Measurements from ENCODE around the gene RBL1. TPM values are rescaled to one million over a fixed set of nuclear protein-coding genes. Genes with fewer than 3 reads are reported as not detected.

The RBL1 gene
- total and polyA plus RNA-seq, 4 donors, result 1.4 to 9.5 (median 5.4) TPM

- Histone ChIP-seq H3K9ac (ENCODE audit: insufficient read depth in 1 of 2, low read length in 2 of 2) (no peak overlapping the region), H3K27ac (ENCODE audit: low read depth in 1 of 2, low read length in 1 of 2) (no peak overlapping the region), H3K4me1 (ENCODE audit: control insufficient read depth in 5 of 5, insufficient read depth in 5 of 5, low read length in 5 of 5) (peaks cover 0 to 10% (median 0%) of the 10 kb centered on the region in 5 donors), H3K36me3 (ENCODE audit: control insufficient read depth in 4 of 4, insufficient read depth in 4 of 4, low read length in 4 of 4) (no peaks in the 10 kb centered on the region), H3K9me3 (ENCODE audit: control insufficient read depth in 4 of 4, insufficient read depth in 3 of 4, low read length in 3 of 4) (peaks cover 0 to 2% (median 0%) of the 10 kb centered on the region in 4 donors), H3K27me3 (ENCODE audit: control insufficient read depth in 3 of 3, insufficient read depth in 3 of 3, low read length in 2 of 3) (no peaks in the 10 kb centered on the region), H3K4me3 (no peak overlapping the region)
- no peak for DNase-seq
- ATAC-seq (ENCODE audit: insufficient read depth, low FRiP score), result no peak
- no peak for TF ChIP-seq CTCF (IDR thresholded peaks at IDR 0.05; ENCODE audit: control extremely low read depth, extremely low read depth)
- WGBS, 2 donors, result 64 to 86% methylated on average over 4 of the region's 4 CpGs
These were observed 136.6 kb downstream of the RBL1 start for GRCh38 chr20:36959242-36959641.

GRCh38 chr20:36957875-36958667, 137.7 kb downstream of the RBL1 start:
- no peaks in the 10 kb centered on the region for H3K27me3 ChIP-seq (ENCODE audit: control insufficient read depth in 3 of 3, insufficient read depth in 3 of 3, low read length in 2 of 3)
- H3K9me3 ChIP-seq (ENCODE audit: control insufficient read depth in 4 of 4, insufficient read depth in 3 of 4, low read length in 3 of 4), result peaks cover 0 to 2% (median 0%) of the 10 kb centered on the region in 4 donors
- ATAC-seq (ENCODE audit: insufficient read depth, low FRiP score), result no peak
- H3K4me3 ChIP-seq, result no peak overlapping the region
- H3K4me1 ChIP-seq (ENCODE audit: control insufficient read depth in 5 of 5, insufficient read depth in 5 of 5, low read length in 5 of 5), result peaks cover 0 to 10% (median 0%) of the 10 kb centered on the region in 5 donors
- DNase-seq, result no peak
- TF ChIP-seq CTCF (IDR thresholded peaks at IDR 0.05; ENCODE audit: control extremely low read depth, extremely low read depth), result no peak
- H3K9ac ChIP-seq (ENCODE audit: insufficient read depth in 1 of 2, low read length in 2 of 2), result no peak overlapping the region
- 76 to 81% methylated on average over 10 of the region's 10 CpGs for WGBS, 2 donors
- H3K36me3 ChIP-seq (ENCODE audit: control insufficient read depth in 4 of 4, insufficient read depth in 4 of 4, low read length in 4 of 4), result no peaks in the 10 kb centered on the region
- H3K27ac ChIP-seq (ENCODE audit: low read depth in 1 of 2, low read length in 1 of 2), result no peak overlapping the region

- Histone ChIP-seq H3K9ac (ENCODE audit: insufficient read depth in 1 of 2, low read length in 2 of 2) (no peak overlapping the region), H3K4me3 (no peak overlapping the region), H3K27ac (ENCODE audit: low read depth in 1 of 2, low read length in 1 of 2) (no peak overlapping the region), H3K27me3 (ENCODE audit: control insufficient read depth in 3 of 3, insufficient read depth in 3 of 3, low read length in 2 of 3) (no peaks in the 10 kb centered on the region), H3K4me1 (ENCODE audit: control insufficient read depth in 5 of 5, insufficient read depth in 5 of 5, low read length in 5 of 5) (peaks cover 0 to 15% (median 2%) of the 10 kb centered on the region in 5 donors), H3K36me3 (ENCODE audit: control insufficient read depth in 4 of 4, insufficient read depth in 4 of 4, low read length in 4 of 4) (no peaks in the 10 kb centered on the region), H3K9me3 (ENCODE audit: control insufficient read depth in 4 of 4, insufficient read depth in 3 of 4, low read length in 3 of 4) (no peaks in the 10 kb centered on the region)
- TF ChIP-seq CTCF (IDR thresholded peaks at IDR 0.05; ENCODE audit: control extremely low read depth, extremely low read depth), result no peak
- ATAC-seq (ENCODE audit: insufficient read depth, low FRiP score), result no peak
- 92 to 98% methylated on average over 2 of the region's 2 CpGs for WGBS, 2 donors
- DNase-seq, result no peak
These were observed 139.1 kb downstream of the RBL1 start for GRCh38 chr20:36956674-36957073.
